HEK293T (cell line): ENCODE data around the gene DGKD.

Source experiments
- ARNT ChIP-seq: fragments of 450-650 bp; IDR thresholded peaks from 2 replicates; pipeline ENCODE4 v1.6.1; 2017; ENCODE audit warnings: mild to moderate bottlenecking
- ELF4 ChIP-seq: fragments of 450-650 bp; IDR thresholded peaks from 2 replicates; pipeline ENCODE4 v1.6.1; 2017; ENCODE audit warnings: antibody characterized with exemption
- FOXA1 ChIP-seq: fragments of 450-650 bp; IDR thresholded peaks from 2 replicates; pipeline ENCODE4 v1.6.1; 2016; ENCODE audit warnings: mild to moderate bottlenecking
- FOXK2 ChIP-seq: fragments of 450-650 bp; IDR thresholded peaks from 2 replicates; pipeline ENCODE4 v1.6.1; 2016; ENCODE audit warnings: mild to moderate bottlenecking
- FOXM1 ChIP-seq: fragments of 450-650 bp; IDR thresholded peaks from 2 replicates; pipeline ENCODE4 v1.6.1; 2017; ENCODE audit warnings: mild to moderate bottlenecking, borderline replicate concordance
- HDGF ChIP-seq: fragments of 450-650 bp; IDR thresholded peaks from 2 replicates; pipeline ENCODE4 v1.6.1; 2017; ENCODE audit warnings: antibody characterized with exemption, borderline replicate concordance
- L3MBTL2 ChIP-seq: fragments of 450-650 bp; conservative IDR thresholded peaks from 2 replicates; pipeline ENCODE4 v1.6.1; 2016; ENCODE audit warnings: mild to moderate bottlenecking
- LEF1 ChIP-seq: fragments of 450-650 bp; IDR thresholded peaks from 2 replicates; pipeline ENCODE4 v1.6.1; 2017; ENCODE audit warnings: mild to moderate bottlenecking, borderline replicate concordance
- SP1 ChIP-seq: fragments of 450-650 bp; IDR thresholded peaks from 2 replicates; pipeline ENCODE4 v1.6.1; 2017
- SUZ12 ChIP-seq: fragments of 450-650 bp; IDR thresholded peaks from 2 replicates; pipeline ENCODE4 v1.6.1; 2016; ENCODE audit warnings: mild to moderate bottlenecking
- TARDBP ChIP-seq: fragments of 450-650 bp; IDR thresholded peaks from 2 replicates; pipeline ENCODE4 v1.6.1; 2016
- ZNF384 ChIP-seq: fragments of 450-650 bp; IDR thresholded peaks from 2 replicates; pipeline ENCODE4 v1.6.1; 2016

GRCh38 chr2:233453111-233453915 lies 99.0 kb downstream of the DGKD start:
- TF ChIP-seq SUZ12 (no peak), SP1 (no peak), ARNT (no peak), LEF1 (no peak), TARDBP (no peak), L3MBTL2 (no peak), FOXK2 (no peak), ZNF384 (no peak), FOXA1 (no peak), ELF4 (no peak), FOXM1 (no peak), HDGF (no peak)
